ENCODE results near the gene UBE2J2.

UBE2J2 gene

DNA sequence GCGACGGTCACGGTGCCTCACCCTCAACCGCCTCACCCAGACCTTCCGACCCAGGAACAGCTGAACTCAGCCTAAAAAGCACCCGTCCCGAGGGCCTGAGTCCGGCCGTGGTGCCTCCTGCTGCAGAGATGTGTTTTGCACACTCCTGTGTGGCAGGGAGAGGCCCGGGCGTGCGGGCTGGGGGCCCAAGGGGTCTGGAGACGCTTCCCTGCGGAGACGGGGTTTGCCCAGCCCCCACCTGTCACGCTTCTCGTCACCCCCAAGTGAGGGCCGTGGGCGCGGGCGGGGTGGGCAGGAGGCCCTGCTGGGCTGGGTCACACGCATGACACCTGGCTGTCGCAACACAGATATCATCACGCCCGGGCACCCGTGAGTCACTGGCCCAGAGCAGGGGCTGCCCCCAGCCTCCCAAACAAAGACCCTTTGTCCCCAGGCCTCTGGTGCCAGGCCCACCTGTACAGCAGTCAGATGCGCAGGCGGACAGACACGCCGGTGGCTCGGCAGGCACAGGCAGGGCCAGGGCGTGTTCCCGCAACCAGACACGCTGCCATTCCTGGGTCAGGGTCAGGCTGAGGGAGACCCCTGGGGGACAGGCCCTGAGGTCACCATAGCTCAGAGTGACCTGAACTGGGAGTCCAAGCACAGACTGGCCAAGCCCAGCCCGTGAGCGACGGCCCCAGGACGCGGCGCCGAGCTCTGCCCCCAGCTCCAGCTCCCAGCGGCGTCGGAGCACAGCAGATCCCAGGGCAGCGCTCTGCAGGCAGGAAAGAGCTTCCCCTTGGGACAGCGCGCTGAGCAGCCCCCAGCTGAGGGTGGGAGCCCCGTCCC, 35.6 kb downstream of the UBE2J2 start:
- no peak for DNase-seq

DNA sequence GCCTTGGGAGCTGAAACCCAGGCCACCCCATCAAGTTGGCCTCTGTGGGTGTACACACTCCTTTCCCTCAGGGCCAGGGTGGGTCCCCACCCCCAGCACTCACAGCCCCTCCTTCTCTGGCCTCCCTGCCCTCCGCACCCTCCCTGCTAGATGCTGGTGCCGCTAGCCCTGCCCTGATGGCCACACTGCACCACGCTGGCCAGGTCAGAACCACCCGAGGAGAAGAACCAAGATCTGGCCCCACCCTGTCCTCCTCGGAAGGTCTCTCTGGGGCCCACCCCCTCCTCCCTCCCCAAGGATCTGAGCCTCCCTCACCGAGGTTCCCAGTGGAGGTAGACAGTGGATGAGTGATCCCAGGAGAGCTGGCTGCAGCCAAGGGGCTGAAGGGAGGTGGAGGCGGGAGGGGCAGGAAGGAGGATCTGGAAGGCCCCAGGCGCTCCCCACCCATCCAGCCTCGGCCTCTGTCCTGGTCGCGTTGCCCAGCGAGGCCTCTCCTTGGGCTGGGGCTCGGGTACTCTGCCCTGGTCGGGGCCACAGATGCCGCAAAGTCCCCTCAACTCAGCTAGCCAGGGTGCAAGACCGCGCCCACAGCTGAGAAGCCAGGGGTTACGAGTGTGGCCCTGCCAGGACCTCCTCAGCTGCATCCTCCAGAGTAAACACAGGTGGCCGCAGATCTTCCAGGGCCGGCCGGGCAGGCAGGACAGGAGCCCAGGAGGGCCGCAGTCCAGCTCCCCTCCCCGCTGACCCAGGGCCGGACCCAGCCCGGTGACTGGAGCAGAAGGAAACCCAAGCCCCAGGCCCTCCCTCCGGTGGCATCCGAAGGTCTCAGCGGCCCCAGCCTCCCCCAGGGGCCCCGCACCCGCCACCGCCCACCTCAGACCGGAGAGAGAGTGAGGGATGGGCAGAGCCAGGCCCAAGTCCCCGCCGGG, 36.4 kb downstream of the UBE2J2 start:
- DNase-seq: no peak

DNA sequence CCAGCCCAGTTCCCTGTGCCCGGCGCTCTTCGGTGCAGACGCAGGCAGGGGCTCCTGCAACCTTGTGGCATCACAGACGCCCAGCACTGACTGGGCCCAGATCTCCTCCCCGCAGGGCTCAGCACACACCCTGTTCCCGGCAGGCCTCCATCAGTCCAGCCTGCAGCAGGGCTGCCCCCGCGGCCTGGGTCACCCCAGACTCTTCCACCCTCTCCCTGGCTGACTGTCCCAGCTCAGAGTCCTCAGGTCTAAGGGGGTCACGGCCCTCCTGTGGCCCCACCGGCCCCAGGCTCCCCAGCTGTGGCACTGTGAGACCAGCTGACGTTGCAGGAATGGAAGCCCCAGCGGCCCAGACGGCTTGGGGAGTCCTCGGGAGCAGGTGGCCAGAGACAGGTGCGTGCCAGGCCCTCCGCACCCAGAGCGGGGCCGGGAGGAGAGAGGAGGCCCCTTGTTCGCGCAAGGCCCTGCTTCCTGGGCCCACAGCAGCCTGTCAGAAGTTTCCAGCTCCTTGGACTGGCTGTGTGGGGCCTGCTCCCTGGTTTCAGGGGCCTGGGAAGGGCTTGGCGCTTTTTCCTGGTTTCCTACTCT, 37.4 kb downstream of the UBE2J2 start:
- DNase-seq: no peak

DNA sequence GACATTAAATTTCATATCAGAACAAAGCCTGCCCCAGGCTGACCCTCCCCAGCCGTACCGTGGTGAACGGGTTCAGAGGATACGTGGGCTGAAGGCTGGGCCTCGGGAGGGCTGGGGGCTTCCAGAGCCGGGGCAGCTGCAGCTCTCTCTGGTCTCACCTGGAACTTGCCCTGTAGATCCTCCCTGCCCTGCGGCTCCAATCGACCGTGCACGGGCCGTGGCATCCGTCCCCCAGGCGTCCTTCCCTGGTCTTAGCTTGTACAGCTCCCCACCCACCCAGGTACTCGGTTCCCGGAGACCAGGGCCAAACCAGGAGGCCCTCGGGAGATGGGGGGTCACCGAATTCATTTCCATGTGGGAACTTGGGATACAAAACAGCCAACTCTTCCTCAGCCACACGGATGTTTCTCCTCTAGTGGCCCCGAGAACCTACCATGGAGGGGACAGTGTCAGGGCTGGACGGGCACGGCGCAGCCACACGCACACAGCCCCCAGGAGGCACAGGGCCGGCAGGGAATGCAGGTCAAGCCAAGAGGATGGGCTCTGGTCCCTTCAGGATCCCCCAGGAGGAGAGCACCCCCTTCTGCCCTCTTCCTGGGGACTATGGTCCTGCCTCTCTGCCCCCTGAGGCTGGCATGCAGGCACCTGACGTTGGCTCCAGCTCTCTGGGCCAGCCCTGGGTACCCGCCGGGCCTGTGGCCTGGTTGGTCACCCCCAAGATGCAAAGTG, 38.5 kb downstream of the UBE2J2 start:
- no peak for DNase-seq

DNA sequence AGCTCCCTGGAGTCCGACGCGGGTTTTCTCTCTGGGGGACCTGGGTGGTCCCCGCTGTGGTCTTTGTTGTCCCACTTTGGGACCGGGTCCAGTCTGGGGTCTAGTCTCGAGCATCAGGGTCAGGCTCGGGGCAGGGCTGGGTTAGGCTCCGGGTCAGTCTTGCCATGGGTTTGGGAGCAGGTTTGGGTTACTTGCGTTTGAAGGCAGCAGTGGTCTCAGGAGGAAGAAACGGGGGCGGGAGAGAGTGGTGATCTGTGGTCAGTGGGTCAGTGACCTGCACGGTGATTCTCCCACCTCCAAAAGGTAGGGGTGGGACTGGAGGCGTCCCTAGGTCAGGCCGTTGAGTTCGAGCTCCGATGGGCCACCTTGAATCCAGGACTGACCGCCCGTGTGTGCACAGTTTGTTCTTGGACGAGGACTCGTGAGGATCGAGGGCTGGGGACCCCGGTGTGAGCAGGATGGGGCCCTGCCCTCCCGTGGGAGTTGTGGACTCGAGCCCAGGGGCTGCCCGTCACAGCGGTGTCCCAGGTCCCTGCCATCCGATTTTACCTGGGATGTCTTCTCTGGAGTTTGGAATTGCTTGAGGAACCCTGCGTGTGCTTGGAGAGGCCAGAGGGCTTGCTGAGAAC, 39.4 kb downstream of the UBE2J2 start:
- DNase-seq: no peak

DNA sequence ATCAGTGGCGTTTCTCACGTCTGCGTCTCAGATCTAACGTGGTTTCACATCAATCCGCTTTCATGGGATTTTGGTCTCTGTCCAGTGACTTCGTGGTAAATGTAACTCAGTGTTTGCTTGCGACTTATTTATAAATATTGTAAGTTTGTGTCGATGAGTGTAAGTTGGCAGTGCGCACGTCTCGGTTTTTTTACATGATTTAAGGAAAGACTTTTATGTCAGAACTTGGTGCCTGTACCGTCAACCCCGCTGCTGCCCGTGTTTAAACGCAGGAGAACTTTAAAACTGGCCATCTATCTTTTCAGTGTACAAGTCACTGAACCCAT, 40.1 kb downstream of the UBE2J2 start:
- no peak for DNase-seq

DNA sequence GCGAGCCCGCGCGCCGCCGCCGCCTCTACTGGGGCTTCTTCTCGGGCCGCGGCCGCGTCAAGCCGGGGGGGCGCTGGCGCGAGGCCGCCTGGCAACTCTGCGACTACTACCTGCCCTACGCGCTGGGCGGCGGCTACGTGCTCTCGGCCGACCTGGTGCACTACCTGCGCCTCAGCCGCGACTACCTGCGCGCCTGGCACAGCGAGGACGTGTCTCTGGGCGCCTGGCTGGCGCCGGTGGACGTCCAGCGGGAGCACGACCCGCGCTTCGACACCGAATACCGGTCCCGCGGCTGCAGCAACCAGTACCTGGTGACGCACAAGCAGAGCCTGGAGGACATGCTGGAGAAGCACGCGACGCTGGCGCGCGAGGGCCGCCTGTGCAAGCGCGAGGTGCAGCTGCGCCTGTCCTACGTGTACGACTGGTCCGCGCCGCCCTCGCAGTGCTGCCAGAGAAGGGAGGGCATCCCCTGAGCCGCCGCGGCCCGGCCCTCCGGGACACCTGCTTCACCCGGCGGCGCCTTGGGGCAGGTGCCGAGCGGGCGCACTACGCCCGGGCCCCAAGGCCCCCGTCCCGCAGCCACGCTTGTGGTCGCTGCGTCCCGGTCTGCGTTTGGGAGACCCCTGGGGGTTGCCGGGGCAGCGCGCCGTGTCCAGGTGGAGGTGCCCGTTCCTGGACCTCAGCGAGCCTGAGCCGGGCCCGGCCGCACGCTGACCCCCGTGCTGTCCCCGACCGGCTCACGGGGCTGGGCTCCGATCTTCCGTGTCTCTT, 40.7 kb downstream of the UBE2J2 start:
- no peak for DNase-seq

DNA sequence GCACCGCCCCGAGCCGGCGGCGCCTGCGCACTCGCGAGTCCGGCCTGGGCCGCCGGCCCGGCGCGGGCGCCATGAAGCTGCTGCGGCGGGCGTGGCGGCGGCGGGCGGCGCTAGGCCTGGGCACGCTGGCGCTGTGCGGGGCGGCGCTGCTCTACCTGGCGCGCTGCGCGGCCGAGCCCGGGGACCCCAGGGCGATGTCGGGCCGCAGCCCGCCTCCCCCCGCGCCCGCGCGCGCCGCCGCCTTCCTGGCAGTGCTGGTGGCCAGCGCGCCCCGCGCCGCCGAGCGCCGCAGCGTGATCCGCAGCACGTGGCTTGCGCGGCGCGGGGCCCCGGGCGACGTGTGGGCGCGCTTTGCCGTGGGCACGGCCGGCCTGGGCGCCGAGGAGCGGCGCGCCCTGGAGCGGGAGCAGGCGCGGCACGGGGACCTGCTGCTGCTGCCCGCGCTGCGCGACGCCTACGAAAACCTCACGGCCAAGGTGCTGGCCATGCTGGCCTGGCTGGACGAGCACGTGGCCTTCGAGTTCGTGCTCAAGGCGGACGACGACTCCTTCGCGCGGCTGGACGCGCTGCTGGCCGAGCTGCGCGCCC, 41.4 kb downstream of the UBE2J2 start, which contains the start of gene B3GALT6:
TSS of gene B3GALT6 (plus strand) at position 30 of the 588 bp plus-strand sequence. CDS start at position 72, 42 bp downstream.
- no peak for DNase-seq

DNA sequence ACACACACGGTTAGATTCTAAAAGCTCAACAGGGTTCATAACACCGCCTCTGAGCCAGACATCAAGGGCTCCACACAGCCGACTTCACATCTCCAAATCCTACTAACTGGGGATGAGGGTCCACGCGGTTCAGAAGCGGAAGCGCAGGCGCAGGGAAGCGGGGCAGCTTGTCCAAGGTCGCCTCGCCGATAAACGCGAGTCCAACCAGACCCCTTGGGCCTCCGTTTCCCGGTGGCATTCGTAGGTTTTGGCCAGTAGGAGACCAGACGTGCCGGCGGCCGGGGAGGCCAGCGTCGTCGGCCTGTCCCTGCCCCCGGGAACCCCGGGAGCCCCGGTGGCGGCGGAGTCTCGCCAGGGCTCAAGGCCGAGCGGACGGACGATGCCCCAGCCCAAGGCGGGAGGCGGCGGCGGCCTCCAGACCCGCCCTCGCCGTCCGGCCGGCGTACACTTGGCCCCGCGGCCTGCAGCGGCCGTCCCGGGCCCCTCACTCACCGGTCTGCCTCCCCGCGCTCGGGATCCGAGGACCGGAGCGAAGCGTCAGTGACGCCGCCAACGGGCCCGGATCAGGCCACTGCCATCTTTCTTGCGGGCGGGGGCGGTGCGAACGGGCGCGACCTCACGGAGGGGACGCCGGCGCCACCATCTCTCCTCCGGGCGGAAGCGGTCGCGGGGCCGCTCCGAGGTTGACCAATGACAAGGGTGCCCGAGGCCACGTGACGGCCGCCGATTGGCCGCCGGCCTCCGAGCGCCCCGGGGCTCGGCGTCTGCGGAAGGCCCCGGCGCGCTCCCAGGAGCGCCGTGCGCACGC, 42.0 kb downstream of the UBE2J2 start, which contains the start of gene SDF4:
TSS of gene SDF4 (minus strand) at position 602 of the 808 bp plus-strand sequence. CDS start 3,229 bp downstream, outside the sequence.
- DNase-seq: peak; percentile 58

DNA sequence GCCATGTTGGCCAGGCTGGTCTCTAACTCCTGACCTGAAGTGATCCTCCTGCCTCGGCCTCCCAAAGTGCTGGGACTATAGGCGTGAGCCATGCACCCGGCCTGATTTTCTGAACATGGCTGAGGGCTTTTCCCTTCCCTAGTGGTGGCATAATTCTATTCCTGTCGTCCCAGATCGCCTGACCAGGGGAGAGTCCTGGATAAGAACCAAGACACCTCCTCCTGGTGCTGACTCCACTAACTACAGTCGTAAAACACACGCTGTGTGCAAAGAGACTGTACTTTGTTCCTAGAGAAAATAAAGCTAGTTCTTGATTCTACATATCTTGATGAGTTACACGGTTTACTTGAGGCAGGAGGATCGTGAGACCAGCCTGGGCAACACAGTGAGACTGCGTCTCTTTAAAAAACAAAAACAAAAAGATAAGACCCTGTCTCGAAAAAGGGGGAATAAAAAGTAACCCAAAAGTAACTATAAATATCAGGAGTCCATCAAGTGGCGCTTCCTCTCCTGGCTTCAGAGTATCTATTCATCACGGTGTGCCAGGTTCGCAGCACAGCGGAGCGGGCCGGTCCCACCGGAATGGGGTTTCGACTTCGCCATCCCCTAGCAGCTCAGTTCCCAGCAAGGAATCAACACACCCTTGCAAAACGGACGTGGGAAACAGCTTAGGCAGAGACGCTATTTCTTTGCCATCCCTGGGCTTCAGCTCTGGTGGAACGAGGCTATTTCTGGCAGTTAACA, 42.8 kb downstream of the UBE2J2 start:
- no peak for DNase-seq

DNA sequence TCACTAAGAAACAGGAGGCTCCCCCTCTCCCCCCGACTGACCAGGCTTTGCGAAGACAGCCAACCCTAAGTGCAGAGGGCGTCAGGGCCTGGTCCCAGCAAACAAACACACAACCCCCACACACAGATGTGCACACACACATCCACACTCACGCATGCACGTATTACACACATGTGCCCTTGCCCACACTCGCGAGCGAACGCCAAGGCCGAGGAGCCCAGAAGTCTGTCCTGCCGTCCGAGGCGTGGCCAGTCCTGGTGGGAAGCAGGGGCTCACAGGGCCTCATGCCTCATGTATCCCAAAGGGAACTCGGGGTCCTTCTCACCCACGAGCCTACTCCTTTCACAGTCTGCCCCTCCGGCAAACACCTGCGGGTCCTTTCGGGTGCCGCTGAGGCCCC, 43.9 kb downstream of the UBE2J2 start:
- DNase-seq: no peak

DNA sequence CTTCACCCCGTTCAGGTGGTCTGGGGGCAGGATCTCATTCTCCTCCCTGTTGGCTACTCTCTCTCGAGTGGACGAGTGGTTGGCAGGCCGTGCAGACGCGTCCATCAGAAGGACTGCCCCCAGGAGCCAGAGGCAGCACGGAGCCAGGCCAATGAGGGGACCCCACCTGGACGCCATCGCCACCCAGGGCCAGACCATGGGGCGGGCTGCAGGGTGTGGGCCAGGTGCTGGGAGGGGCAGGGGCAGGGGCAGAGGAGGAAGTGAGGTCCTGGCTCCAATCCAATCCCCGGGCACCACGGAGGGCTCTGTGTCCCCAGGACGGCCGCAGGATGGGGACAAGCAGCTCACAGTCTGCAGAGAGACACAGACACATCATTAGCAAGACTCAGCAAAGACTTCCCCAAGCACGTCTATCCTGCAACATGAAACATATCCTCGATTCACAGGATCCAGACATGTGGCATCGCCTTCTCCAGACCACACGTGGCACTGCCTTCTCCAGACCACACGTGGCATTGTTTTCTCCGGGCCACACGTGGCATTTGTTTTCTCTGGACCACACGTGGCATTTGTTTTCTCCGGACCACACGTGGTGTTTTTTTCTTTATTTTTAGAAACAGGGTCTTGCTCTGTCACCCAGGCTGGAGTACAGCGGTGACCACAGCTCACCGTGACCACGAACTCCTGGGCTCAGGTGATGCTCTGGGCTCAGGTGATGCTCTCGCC, 44.9 kb downstream of the UBE2J2 start:
- no peak for DNase-seq

DNA sequence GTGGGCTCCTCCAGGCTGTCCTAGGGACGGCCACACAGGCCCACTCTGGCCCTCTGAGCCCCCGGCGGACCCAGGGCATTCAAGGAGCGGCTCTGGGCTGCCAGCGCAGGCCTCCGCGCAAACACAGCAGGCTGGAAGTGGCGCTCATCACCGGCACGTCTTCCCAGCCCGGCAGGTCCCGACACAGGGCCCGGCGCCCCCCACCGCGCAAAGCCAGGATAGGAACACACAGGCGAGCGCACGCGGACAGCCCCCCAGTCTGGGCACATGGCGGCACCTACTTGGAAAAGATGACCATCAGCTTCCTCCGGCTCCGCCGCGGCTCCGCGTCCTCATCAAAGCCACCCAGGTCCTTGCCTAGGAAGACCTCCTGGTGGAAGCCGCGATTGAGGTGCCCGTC, 45.5 kb downstream of the UBE2J2 start:
- DNase-seq: no peak

DNA sequence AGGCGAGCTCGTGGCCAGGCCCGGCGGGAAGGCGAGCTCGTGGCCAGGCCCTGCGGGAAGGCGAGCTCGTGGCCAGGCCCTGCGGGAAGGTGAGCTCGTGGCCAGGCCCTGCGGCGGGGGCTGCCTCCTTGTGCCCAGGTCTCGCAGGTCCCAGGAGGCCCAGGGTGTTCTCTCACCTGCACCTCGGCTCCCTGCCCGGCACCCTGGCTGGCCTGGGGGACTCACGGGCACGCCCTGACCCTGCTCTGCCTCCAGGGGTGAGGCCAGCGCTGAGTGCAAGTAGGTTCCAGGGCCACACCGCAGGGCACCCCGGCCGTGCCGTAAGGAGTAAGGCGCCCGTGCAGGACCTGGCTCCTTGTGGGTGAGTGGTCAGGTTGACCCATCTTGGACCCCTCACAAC, 46.3 kb downstream of the UBE2J2 start:
- no peak for DNase-seq

DNA sequence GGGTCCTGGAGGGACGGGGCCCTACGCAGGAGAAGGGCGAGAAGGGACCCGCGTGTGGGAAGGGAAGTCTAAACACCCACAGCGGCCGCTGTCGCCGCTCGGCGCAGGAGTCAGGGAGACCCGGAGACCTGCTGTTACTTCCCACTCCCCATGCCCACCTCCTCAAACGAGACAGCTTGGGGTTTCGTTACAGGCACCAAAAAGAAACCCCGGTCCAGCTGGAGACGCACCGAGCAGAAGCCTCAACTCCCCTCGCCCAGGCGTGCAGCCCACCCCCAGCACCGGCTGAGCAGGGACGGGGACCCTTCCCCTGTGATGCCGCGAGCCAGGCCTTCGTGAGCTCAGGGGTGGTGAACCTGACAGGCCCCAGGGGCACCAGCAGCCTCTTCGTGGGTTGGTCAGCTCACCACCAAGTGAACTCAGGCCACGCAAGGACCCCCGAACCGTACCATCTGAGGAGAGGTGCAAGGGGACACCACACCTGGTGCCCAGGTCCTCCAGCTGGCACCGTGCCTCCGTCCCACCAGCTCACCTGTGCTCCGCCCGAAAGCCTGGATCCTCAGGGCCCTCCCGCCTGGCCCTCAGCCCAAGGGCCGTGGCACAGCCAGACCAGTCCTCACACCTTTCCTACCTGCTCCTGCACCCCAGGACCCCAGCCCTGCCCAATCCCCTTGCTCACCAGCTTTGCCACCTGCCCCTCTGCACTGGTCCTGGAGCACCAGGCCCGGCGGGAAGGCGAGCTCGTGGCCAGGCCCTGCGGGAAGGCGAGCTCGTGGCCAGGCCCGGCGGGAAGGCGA, 46.9 kb downstream of the UBE2J2 start:
- DNase-seq: no peak

DNA sequence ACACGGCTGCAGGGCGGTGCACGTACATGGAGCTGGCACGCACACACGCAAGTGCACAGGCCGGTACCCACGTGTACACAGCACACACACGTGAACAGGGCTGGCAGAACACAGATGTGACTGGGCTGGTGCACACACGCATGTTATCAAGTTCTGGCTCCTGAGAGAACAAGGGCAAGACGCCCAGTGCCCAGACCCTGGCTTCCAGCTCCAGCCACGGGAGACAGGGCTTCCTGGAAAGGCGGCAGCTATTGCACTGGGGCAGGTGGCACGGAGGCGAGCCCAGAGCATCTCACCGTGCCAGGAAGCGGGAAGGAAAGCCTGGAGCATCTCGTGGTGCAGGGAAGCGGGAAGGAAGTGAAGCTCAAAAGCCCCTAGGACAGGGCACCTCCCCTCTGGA, 47.7 kb downstream of the UBE2J2 start:
- no peak for DNase-seq

DNA sequence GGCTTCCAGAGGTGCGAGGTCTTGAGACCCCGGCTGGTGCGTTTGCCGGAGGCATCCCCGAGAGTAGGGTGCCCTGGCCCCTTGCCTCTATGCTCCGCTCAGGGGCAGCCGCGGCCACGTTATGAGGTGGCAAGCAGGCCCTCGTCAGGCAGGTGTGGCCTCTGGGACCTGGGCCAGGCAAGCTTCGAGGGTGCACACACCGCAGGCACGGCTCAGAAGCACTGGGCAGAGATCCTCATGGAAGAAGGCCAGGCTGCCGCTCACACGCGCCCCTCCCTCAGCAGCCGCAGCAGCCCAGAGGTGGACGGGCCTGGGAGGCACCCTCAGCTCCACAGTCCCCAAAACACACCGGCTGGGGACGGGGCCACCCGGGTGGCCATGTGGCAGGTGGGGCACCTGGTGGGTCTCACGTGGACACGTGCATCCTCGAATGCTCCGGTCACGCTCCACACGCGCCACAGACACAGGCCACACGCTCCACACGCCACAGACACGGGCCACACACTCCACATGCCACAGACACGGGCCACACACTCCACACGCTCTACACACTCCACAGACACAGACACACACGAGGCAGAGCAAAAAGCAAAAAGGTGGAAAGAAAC, 48.3 kb downstream of the UBE2J2 start:
- no peak for DNase-seq

Measured in NCI-H1436 treated with DMSO at 0.1 percent for 48 hours (cell line).